PC-9 (cell line): ENCODE measurements around the gene ASB10.

Experiments used
- CTCF ChIP-seq: fragments of 200-600 bp; sonication (generic); conservative IDR thresholded peaks from 2 replicates; pipeline ENCODE4 v1.6.1; 2017; ENCODE audit warnings: mixed run types, antibody characterized with exemption, mild to moderate bottlenecking, moderate library complexity
- EZH2 ChIP-seq: fragments of 200-600 bp; sonication (generic); IDR thresholded peaks from 2 replicates; pipeline ENCODE4 v1.8.0; 2017; ENCODE audit warnings: antibody characterized with exemption, low read depth

- TF ChIP-seq CTCF (no peak), EZH2 (no peak)
These were observed 46.2 kb downstream of the ASB10 start for GRCh38 chr7:151140826-151141225.
